ENCODE measurements around the gene LRP1. TPM values are rescaled to one million over a fixed set of nuclear protein-coding genes. Genes with fewer than 3 reads are reported as not detected.

The LRP1 gene
- polyA plus RNA-seq, 1 donor (not counting 4 experiments of a cell fraction or from before 2014, with no cell fraction given): 4.9 TPM

GRCh38 chr12:57207731-57208630, 79.7 kb downstream of the LRP1 start:
- Histone ChIP-seq H3K27ac (ENCODE audit: control insufficient read depth, insufficient read depth, low read length) (no peak overlapping the region), H2AFZ (ENCODE audit: control insufficient read depth, low read length) (no peak overlapping the region), H3K79me2 (ENCODE audit: control insufficient read depth, insufficient read depth, low read length) (no peaks in the 10 kb centered on the region), H3K9me3 (ENCODE audit: control insufficient read depth, low read depth, low read length) (no peaks in the 10 kb centered on the region), H3K36me3 (ENCODE audit: control insufficient read depth in 2 of 2, extremely low read depth in 1 of 2, insufficient read depth in 2 of 2, low read length in 2 of 2) (peaks cover 0 to 28% of the 10 kb centered on the region in 2 experiments), H3K9me1 (ENCODE audit: control insufficient read depth, extremely low read depth, insufficient read depth, low read length) (no peaks in the 10 kb centered on the region), H3K4me2 (ENCODE audit: control insufficient read depth, extremely low read depth, insufficient read depth, low read depth, low read length) (no peak overlapping the region), H3K27me3 (ENCODE audit: control insufficient read depth, extremely low read depth, insufficient read depth, low read length) (no peaks in the 10 kb centered on the region), H3K4me3 (ENCODE audit: control insufficient read depth in 2 of 3, extremely low read depth in 1 of 3, insufficient read depth in 2 of 3, low read depth in 1 of 3, low read length in 3 of 3) (no peak overlapping the region), H3K9ac (ENCODE audit: control insufficient read depth, extremely low read depth, insufficient read depth, low read length) (no peak overlapping the region), H4K20me1 (ENCODE audit: control insufficient read depth, extremely low read depth, insufficient read depth, low read length) (no peaks in the 10 kb centered on the region), H3K4me1 (ENCODE audit: control insufficient read depth, extremely low read depth, insufficient read depth, low read length) (no peaks in the 10 kb centered on the region)
- DNase-seq (ENCODE audit: low read depth, low spot score): no peak
- dilution Hi-C loops (cut with MboI; ENCODE audit: extremely low pct_ligation_motif_present, low sequenced_read_pairs): no loop called here
- FAIRE-seq: no peak
- TF ChIP-seq EZH2 (IDR thresholded peaks at IDR 0.05; ENCODE audit: low read length): no peak
- TF ChIP-seq, protein P1, sequence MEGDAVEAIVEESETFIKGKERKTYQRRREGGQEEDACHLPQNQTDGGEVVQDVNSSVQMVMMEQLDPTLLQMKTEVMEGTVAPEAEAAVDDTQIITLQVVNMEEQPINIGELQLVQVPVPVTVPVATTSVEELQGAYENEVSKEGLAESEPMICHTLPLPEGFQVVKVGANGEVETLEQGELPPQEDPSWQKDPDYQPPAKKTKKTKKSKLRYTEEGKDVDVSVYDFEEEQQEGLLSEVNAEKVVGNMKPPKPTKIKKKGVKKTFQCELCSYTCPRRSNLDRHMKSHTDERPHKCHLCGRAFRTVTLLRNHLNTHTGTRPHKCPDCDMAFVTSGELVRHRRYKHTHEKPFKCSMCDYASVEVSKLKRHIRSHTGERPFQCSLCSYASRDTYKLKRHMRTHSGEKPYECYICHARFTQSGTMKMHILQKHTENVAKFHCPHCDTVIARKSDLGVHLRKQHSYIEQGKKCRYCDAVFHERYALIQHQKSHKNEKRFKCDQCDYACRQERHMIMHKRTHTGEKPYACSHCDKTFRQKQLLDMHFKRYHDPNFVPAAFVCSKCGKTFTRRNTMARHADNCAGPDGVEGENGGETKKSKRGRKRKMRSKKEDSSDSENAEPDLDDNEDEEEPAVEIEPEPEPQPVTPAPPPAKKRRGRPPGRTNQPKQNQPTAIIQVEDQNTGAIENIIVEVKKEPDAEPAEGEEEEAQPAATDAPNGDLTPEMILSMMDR (optimal IDR thresholded peaks at IDR 0.05 in 1 of 3, IDR thresholded peaks at IDR 0.05 in 1 of 3, conservative IDR thresholded peaks at IDR 0.05 in 1 of 3; ENCODE audit: extremely low read depth in 1 of 3, insufficient read depth in 2 of 3, low read length in 3 of 3): no peak

- Histone ChIP-seq H3K79me2 (ENCODE audit: control insufficient read depth, insufficient read depth, low read length) (no peaks in the 10 kb centered on the region), H4K20me1 (ENCODE audit: control insufficient read depth, extremely low read depth, insufficient read depth, low read length) (no peaks in the 10 kb centered on the region), H3K9me1 (ENCODE audit: control insufficient read depth, extremely low read depth, insufficient read depth, low read length) (no peaks in the 10 kb centered on the region), H3K27me3 (ENCODE audit: control insufficient read depth, extremely low read depth, insufficient read depth, low read length) (no peaks in the 10 kb centered on the region), H3K36me3 (ENCODE audit: control insufficient read depth in 2 of 2, extremely low read depth in 1 of 2, insufficient read depth in 2 of 2, low read length in 2 of 2) (peaks cover 0 to 22% of the 10 kb centered on the region in 2 experiments), H3K4me3 (ENCODE audit: control insufficient read depth in 2 of 3, extremely low read depth in 1 of 3, insufficient read depth in 2 of 3, low read depth in 1 of 3, low read length in 3 of 3) (no peak overlapping the region), H3K9ac (ENCODE audit: control insufficient read depth, extremely low read depth, insufficient read depth, low read length) (no peak overlapping the region), H2AFZ (ENCODE audit: control insufficient read depth, low read length) (no peak overlapping the region), H3K9me3 (ENCODE audit: control insufficient read depth, low read depth, low read length) (no peaks in the 10 kb centered on the region), H3K4me1 (ENCODE audit: control insufficient read depth, extremely low read depth, insufficient read depth, low read length) (peaks cover 5% of the 10 kb centered on the region), H3K27ac (ENCODE audit: control insufficient read depth, insufficient read depth, low read length) (no peak overlapping the region), H3K4me2 (ENCODE audit: control insufficient read depth, extremely low read depth, insufficient read depth, low read depth, low read length) (no peak overlapping the region)
- no peak for FAIRE-seq
- TF ChIP-seq, protein P1 (optimal IDR thresholded peaks at IDR 0.05 in 1 of 3, IDR thresholded peaks at IDR 0.05 in 1 of 3, conservative IDR thresholded peaks at IDR 0.05 in 1 of 3; ENCODE audit: extremely low read depth in 1 of 3, insufficient read depth in 2 of 3, low read length in 3 of 3): no peak
- no peak for TF ChIP-seq EZH2 (IDR thresholded peaks at IDR 0.05; ENCODE audit: low read length)
- dilution Hi-C loops (cut with MboI; ENCODE audit: extremely low pct_ligation_motif_present, low sequenced_read_pairs): no loop called here
- DNase-seq (ENCODE audit: low read depth, low spot score): no peak
Observed at GRCh38 chr12:57208631-57209282, 80.5 kb downstream of the LRP1 start.
